GM21360 (cell line): ENCODE measurements around the gene SP140L.
A peak's percentile ranks its signal among the peaks of the same experiment; 100 is the strongest.
"Not testable (repeated sequence)": the region's sequence is repeated elsewhere in the genome, so short reads cannot be mapped to it uniquely, and the experiment has no call there.

Source experiments
- ATAC-seq: cut with Tn5 transposase; IDR thresholded peaks from one replicate; pipeline ENCODE4 v1.9.1; 2021; ENCODE audit warnings: mild to moderate bottlenecking, moderate library complexity; ENCODE audit not compliant: unreplicated experiment

The SP140L gene

GRCh38 chr2:230323385-230324106, 3.4 kb upstream of the SP140L start:
- no peak for ATAC-seq

- no peak for ATAC-seq
Observed at GRCh38 chr2:230324503-230324902, 2.5 kb upstream of the SP140L start.

DNA sequence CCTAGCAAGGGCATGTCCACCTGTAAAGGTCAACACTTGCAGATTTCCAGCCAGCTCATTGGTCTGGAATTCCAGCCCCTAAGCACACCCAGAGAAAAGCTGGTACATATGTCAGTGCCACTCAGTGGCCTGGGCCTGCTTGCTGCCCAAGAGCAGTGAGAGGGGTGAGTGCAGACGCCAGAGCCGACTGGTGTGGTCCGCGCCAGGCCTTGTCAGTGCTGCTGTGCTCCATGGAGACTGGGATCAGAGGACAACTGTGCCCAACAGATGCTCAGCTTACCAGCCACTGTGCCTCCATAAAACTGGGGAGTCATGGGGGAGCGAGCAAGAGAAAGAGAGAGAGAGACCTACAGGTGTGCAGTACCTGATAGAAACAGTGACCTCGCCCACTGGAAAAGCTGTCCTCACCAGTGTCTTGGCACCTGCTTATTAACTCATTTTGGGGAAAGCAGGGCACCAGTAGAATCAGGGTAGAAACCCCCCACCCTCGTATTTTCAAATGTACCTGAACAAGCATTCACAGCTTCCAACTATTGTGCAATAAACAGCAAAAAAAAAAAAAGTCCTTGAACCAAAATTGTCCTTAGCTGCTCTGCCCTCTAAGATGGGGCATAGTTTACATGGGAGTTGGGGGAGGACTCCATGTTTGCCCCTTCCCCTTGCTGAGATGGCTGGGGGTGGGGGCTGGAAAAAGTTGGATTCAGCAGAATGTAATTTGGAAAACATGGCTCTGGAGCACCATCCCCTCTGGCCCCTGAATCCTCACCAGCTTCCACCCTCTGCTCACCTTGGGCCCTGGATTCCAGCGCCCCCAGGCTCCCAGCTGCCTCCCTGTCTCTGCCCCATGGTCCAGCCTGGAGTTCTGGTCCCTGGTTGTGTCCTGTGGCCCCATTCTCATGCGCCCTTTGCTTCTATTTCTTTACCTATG, 1.4 kb upstream of the SP140L start:
- ATAC-seq, result no peak

- peak; percentile 49 for ATAC-seq
Observed at GRCh38 chr2:230327418-230328154, 593 bp downstream of the SP140L start.

DNA sequence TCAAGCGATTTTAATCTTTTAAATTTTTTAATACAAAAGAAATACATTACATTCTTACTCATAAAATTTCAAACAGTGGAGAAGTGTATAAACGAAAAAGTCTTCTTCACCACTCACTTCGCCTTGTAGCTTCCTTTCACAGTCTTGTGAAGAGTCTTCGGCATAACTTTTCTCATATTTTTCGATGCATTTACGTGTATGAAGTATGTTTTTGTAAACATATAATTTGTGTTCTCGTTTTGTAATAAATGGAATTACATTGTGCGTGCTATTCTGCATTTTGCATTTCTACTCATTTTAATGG, 1.1 kb downstream of the SP140L start:
- no peak for ATAC-seq

DNA sequence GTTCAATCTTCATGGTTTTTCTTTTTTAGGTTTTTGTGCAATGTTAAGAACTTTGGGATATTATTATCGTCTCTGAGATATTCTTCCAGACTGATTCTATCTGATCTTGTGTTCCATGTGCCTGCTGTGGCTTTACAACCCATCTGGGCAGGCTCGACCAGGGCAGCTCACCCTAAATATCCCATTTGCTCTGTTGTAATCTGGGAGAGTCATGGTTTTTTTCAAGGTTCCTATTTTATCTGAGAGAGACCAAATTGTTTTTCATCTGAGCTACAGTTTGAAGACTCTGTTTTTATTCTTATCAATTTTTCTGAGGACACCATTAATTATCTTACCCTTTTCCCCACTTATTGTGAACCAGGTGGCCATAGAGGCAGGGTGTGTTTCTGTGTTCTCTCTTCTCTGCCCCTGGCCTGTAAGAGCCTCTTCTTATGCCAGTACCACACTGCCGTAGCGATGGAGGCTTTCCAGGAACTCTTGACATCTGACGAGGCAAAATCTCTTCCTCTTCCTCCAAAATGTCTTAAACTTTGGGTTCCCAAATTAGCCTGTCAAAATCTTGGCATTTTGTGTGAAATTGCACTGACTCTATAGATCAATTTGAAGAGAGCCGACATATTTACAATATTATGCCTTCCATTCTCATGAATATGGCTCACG, 3.1 kb downstream of the SP140L start:
- no peak for ATAC-seq

GRCh38 chr2:230330725-230331124, 3.7 kb downstream of the SP140L start:
- no peak for ATAC-seq

GRCh38 chr2:230335461-230335863, 8.5 kb downstream of the SP140L start:
- no peak for ATAC-seq

- ATAC-seq, result no peak
Observed at GRCh38 chr2:230335864-230336506, 9.0 kb downstream of the SP140L start.

GRCh38 chr2:230341936-230342528, 15.0 kb downstream of the SP140L start:
- ATAC-seq, result not testable (repeated sequence)

- not testable (repeated sequence) for ATAC-seq
Observed at GRCh38 chr2:230343041-230343624, 16.1 kb downstream of the SP140L start.

- no peak for ATAC-seq
Observed at GRCh38 chr2:230343747-230344146, 16.8 kb downstream of the SP140L start.

- no peak for ATAC-seq
Observed at GRCh38 chr2:230346465-230346864, 19.5 kb downstream of the SP140L start.

DNA sequence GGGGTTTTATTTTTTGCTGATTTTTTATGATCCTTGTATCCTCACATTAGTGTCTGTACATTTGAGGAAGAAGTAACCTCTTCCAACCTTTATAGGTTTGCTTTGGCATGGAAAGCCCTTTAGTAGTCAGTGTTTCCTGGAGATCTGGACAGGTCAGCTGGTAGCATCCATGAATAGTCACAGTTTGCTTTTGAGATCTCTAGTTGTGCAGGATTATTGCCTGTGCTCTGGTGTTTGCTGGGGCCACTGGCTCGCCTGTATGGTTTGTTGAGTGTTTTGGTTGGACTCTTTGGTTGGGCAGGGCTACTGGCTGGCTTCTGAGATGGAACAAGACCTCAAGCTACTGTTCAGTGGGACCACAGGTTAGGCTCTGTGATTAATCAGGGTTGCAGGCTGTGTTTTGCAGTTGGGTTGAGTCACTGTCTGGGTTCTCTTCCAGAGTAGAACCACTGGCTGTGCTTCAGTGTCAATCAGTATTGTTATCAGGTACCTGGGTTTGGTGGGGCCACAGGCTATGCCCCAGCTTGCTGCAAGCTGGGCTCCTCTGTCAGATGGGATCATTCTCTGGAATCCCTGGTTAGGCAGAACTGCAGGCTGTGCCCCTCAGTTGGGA, 20.0 kb downstream of the SP140L start:
- no peak for ATAC-seq

DNA sequence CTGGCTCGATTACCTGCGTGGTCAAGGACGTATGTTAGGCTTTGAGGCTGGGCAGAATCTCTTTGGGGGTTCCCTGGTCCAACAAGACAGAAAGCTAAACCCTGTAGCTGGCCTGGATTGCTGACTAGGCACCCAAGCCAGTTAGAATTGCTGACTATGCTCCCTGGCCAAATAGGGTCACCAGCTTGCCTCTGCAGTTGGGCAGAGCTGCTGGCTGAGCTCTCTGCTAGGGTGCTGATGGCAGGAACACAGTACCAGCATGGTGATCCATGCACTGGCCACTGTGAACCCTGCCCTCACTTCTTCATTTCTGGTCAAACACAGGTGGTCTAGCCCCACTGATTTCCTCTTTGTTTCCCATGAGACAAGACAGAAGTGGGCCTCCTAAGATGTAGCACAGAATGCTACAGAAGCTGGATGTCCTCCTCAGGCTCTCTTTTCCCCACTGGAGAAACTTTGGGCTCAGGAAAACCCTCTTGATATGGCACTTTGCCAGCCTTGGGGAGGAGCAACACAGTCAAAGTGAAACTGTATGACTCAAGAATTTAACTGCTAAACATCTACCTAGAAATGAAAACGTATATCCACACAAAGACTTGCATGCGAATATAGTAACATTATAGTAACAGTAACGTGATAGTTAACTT, 20.8 kb downstream of the SP140L start:
- no peak for ATAC-seq

DNA sequence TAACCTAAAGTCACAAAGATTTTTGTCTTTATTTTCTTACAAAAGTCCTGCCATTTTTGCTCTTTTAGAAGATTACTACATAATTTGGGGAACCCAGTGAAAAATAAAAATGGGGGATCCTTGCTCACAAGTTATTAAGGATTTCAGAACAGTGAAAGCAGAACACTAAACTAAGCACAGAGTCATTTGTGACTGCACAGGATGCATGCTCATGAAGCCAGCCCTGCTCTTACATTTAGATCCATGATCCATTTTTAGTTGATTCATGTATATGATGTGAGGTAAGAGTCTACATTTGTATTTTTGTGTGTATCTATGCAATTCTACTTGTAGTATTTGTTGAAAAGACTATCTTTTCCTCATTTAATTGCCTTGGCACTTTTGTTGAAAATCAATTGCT, 21.8 kb downstream of the SP140L start:
- no peak for ATAC-seq

DNA sequence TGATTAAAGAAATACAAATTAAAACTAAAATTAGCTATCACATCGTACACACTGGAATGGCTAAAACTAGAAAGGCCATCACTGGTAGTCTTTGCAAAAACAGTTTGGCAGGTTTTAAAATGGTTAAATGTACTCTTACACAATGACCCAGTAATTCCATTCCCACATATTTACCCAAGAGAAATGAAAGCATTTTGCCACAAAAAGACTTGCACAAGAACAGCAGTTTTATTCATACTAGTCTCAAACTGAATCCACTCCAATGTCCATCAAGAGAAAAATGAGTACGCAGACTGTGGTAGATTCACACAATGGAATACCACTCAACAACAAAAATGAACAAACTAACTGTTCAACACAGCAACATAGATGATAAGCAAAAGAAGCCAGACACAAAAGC, 29.1 kb downstream of the SP140L start:
- ATAC-seq, result no peak

DNA sequence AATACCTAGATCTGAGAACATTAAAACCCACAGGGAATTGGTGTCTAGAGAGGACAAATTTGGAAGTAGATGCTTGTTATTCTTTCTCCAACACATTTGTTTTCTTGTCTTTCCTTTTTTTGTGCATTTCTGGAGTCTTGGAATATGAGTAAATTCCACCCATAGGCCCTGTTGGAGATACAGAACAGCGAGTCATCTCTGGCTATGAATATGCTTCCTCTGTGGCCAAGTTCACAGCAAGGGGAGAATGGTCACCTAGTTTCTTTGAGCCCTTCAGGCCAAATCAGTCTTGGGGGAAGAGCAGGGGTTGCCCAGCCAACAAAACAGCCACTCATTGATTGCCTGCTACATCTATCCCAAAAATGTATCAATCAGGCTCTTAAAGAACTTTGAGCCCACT, 31.3 kb downstream of the SP140L start:
- no peak for ATAC-seq

GRCh38 chr2:230360028-230360427, 33.0 kb downstream of the SP140L start:
- ATAC-seq, result no peak
